Neural crest cell (in vitro differentiated cells): ENCODE data around the gene TRPC4AP. TPM values are rescaled to one million over a fixed set of nuclear protein-coding genes. Genes with fewer than 3 reads are reported as not detected.
A peak's percentile ranks its signal among the peaks of the same experiment; 100 is the strongest.

ENCODE experiments used
- DNase-seq: peaks from one replicate; pipeline ENCODE4 v3.0.0; 2021; ENCODE audit warnings: low read depth, mixed read lengths, low spot score
- H3K27ac Mint-ChIP-seq: one replicate; pipeline ENCODE4 v1.8.0; 2021; ENCODE audit warnings: mild to moderate bottlenecking, mixed read lengths; ENCODE audit not compliant: unreplicated experiment
- H3K27me3 Mint-ChIP-seq: 2 replicates; pipeline ENCODE4 v1.8.0; 2021; ENCODE audit warnings: low read depth, mild to moderate bottlenecking, mixed read lengths
- H3K36me3 Mint-ChIP-seq: 2 replicates; pipeline ENCODE4 v1.8.0; 2021; ENCODE audit warnings: low read depth, mild to moderate bottlenecking, mixed read lengths
- H3K4me1 Mint-ChIP-seq: 2 replicates; pipeline ENCODE4 v1.8.0; 2021; ENCODE audit warnings: mixed read lengths
- H3K4me3 Mint-ChIP-seq: one replicate; pipeline ENCODE4 v1.8.0; 2021; ENCODE audit warnings: mild to moderate bottlenecking, mixed read lengths
- H3K9me3 Mint-ChIP-seq: 2 replicates; pipeline ENCODE4 v1.8.0; 2021; ENCODE audit warnings: mixed read lengths
- total RNA-seq: library from RNA; stranded (reverse); gene quantifications from 2 replicates; pipeline ENCODE4 v1.2.1, GENCODE V29; 2021
- TF ChIP-seq, protein P1 (sequence below): fragments of 200-600 bp; sonication (generic); conservative IDR thresholded peaks from 2 replicates; pipeline ENCODE4 v1.5.0; 2021; ENCODE audit warnings: antibody characterized with exemption, mild to moderate bottlenecking

The TRPC4AP gene
- total RNA-seq, 1 donor from 2014 or later = 96.2 TPM

DNA sequence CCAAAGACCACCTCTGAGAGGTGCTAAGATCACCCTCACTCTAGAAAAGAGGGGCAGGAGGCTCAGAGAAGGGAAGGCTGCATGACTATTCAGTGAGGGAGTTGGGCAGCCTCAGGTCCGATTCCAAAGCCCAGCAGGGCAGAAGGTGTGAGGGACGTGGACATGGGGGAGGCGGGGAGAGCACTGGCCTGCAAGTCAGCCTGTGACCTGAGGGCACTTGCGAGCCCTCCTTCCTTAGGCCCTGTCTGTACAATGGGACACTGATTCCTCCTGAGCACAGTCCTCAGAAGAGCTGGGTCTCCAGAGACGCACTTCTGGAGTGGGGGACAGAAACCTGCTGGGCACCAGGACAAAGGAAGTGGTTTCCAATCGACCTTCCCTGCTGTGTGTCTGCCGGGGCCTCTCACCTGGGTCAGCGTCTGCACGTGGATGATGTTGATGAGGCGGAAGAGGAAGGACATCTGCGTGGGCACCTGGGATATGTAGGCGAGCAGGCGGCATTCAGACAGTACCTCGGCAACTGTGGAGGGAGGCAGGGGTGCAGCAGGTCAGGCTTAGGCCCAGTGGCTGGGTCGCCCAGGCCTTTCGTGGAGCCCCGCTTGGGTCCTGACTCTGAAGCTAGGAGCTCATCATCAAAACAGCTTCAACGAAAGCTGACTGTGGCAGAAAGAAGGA, 88.4 kb downstream of the TRPC4AP start:
- Mint-ChIP-seq H3K27ac (peak overlapping the region; percentile 81), H3K4me3 (no peak overlapping the region), H3K4me1 (no peaks in the 10 kb centered on the region), H3K27me3 (no peaks in the 10 kb centered on the region), H3K36me3 (peaks cover 24% of the 10 kb centered on the region), H3K9me3 (no peaks in the 10 kb centered on the region)
- TF ChIP-seq, protein P1, sequence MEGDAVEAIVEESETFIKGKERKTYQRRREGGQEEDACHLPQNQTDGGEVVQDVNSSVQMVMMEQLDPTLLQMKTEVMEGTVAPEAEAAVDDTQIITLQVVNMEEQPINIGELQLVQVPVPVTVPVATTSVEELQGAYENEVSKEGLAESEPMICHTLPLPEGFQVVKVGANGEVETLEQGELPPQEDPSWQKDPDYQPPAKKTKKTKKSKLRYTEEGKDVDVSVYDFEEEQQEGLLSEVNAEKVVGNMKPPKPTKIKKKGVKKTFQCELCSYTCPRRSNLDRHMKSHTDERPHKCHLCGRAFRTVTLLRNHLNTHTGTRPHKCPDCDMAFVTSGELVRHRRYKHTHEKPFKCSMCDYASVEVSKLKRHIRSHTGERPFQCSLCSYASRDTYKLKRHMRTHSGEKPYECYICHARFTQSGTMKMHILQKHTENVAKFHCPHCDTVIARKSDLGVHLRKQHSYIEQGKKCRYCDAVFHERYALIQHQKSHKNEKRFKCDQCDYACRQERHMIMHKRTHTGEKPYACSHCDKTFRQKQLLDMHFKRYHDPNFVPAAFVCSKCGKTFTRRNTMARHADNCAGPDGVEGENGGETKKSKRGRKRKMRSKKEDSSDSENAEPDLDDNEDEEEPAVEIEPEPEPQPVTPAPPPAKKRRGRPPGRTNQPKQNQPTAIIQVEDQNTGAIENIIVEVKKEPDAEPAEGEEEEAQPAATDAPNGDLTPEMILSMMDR = no peak
- DNase-seq = no peak

DNA sequence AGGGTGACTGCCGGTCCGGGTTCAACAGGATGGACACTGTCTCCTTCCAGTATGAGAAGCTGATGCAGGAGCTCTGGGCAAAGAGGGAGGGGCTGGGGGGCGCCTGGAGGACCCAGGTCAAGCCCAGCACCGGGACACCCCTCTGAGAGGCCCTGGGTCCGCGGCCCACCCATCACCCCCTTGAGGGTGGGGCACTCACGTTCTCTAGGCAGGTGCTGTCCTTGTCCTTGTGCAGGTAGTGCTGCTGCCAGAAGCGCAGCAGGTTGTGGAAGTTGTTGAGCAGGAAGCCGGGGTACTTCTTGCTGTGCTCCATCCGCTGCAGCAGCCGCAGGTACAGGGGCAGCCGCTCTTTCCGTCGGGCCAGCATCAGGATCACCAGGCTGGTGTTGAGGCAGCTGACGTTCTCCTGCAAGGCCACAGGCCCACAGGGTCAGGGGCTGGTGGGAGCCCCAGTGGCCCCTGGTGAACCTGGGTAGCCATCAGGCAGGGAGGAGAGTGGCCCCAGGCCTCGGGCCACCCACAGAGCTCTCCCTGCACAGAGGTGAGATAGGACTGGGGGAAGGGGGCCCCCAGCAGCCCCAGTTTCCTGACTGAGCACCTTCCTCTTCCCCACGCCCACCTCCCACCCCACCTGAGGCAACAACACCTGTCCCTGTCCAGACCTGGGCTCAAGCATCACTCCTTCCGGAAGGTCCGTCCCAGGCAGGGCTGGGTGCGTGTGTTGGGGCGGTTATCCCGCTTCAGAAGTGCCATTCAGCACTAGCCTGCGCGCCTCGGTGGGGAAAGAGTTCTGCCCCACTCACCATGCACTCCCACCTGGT, 89.2 kb downstream of the TRPC4AP start:
- no peak for DNase-seq
- Mint-ChIP-seq H3K27ac (peak overlapping the region; percentile 81), H3K9me3 (no peaks in the 10 kb centered on the region)

DNA sequence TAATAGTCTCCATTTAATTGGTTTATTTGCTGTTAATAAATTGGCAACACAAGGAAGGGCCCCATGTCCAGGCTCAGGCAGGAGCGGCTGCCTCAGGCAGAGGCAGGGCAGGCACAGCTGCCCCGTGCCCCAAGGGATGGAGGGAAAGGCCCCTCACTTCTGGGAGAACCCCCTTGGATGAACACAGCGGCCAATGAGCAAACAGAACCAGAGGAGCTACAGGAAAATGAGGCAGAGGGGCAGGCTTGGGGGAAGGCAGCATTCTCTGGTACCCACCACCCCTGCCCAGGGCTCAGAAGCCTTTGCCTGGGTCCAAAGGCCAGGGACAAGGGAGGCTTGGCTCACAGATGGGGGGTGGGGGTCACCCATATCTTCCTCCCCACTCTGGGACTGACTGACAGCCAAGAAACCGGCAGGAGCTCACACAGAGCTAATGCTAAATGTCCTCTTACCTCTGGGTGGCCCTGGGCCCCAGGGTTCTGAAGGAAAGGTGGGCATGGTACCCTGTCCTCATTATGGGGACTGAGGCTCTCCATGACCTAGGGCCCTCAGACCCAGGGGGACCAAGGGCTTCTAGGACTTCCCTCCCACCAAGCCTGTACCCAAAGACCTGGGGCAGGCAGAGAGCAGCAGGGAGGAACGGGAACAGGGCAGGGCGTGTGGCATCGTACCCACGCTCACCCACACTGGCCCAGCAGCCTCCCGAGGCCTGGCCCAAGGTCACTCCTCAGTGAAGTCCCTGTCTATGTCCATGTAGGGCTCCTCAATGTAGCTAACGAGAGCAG, 90.0 kb downstream of the TRPC4AP start:
- TF ChIP-seq, protein P1 = peak; percentile 17
- no peak for DNase-seq
- Mint-ChIP-seq H3K4me3 (no peak overlapping the region), H3K27ac (no peak overlapping the region), H3K27me3 (peaks cover 4% of the 10 kb centered on the region), H3K4me1 (no peaks in the 10 kb centered on the region), H3K36me3 (peaks cover 21% of the 10 kb centered on the region), H3K9me3 (no peaks in the 10 kb centered on the region)

More for the DNA sequence above, 89.2 kb downstream of the TRPC4AP start:
- TF ChIP-seq, protein P1 = no peak
- Mint-ChIP-seq H3K4me1 (no peaks in the 10 kb centered on the region), H3K36me3 (peaks cover 21% of the 10 kb centered on the region), H3K27me3 (no peaks in the 10 kb centered on the region), H3K4me3 (no peak overlapping the region)

DNA sequence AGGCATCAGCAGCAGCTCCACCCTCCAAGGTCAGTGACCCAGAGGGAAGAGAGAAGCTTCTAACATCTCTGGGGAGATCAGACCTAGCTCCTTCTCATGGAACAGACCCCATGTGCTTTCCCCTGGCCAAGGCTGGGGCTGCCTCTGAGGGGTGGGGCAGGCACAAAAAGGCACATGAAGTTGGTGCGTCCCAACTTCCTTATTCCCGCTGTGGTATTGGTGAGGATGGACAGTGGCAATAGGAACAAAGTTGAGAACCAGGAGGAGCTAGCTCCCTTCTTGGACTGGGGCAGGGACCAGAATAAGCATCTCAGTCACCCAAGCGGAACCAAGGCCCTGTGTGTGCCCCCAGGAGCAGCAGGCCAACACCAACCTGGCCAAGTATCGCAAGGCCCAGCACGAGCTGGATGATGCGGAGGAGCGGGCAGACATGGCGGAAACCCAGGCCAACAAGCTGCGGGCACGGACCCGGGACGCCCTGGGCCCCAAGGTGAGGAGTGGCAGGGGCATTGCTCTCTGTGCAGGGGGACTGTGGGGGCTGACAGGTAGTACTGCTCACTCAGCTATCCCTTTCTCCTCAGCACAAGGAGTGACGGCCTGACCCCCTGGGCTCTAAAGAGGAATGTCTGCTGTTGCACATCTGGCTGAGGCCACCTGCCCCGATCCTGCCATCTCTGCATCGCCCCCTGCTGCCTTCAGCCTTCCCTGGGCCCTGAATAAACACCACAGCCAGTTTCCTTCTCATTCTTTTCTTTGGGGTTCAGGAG, 90.8 kb downstream of the TRPC4AP start:
- Mint-ChIP-seq H3K36me3 (peaks cover 19% of the 10 kb centered on the region), H3K4me1 (no peaks in the 10 kb centered on the region), H3K27ac (no peak overlapping the region), H3K27me3 (peaks cover 5% of the 10 kb centered on the region), H3K4me3 (no peak overlapping the region), H3K9me3 (no peaks in the 10 kb centered on the region)
- TF ChIP-seq, protein P1 = peak; percentile 47
- DNase-seq = no peak
